GM21390 (cell line): ENCODE results near the gene RPL10A.
"Not testable (repeated sequence)": the region's sequence is repeated elsewhere in the genome, so short reads cannot be mapped to it uniquely, and the experiment has no call there.

Experiments used
- ATAC-seq: cut with Tn5 transposase; IDR thresholded peaks from one replicate; pipeline ENCODE4 v1.9.1; 2021; ENCODE audit not compliant: unreplicated experiment

Gene RPL10A

GRCh38 chr6:35508027-35508426, 39.8 kb downstream of the RPL10A start:
- no peak for ATAC-seq

- no peak for ATAC-seq
Measured at GRCh38 chr6:35508542-35508941, 40.3 kb downstream of the RPL10A start.

- no peak for ATAC-seq
Measured at GRCh38 chr6:35510916-35511561, 42.8 kb downstream of the RPL10A start.

GRCh38 chr6:35511562-35511941, 43.4 kb downstream of the RPL10A start:
- no peak for ATAC-seq

- ATAC-seq: no peak
Measured at GRCh38 chr6:35512006-35512405, 43.8 kb downstream of the RPL10A start.

- ATAC-seq: no peak
Measured at GRCh38 chr6:35512740-35513139, 44.5 kb downstream of the RPL10A start, which contains the start of gene TULP1. Gene TULP1 (minus strand): TSS chr6:35512896. CDS start chr6:35512858, 38 bp downstream.

- ATAC-seq: no peak
Measured at GRCh38 chr6:35514587-35514986, 46.4 kb downstream of the RPL10A start.

GRCh38 chr6:35515939-35516338, 47.7 kb downstream of the RPL10A start:
- not testable (repeated sequence) for ATAC-seq

- no peak for ATAC-seq
Measured at GRCh38 chr6:35516712-35517111, 48.5 kb downstream of the RPL10A start.

GRCh38 chr6:35517978-35518377, 49.8 kb downstream of the RPL10A start:
- ATAC-seq: not testable (repeated sequence)

GRCh38 chr6:35518566-35519312, 50.5 kb downstream of the RPL10A start:
- no peak for ATAC-seq

GRCh38 chr6:35519313-35520015, 51.3 kb downstream of the RPL10A start:
- ATAC-seq: no peak
